ENCODE measurements around the gene LMO1.

DNA sequence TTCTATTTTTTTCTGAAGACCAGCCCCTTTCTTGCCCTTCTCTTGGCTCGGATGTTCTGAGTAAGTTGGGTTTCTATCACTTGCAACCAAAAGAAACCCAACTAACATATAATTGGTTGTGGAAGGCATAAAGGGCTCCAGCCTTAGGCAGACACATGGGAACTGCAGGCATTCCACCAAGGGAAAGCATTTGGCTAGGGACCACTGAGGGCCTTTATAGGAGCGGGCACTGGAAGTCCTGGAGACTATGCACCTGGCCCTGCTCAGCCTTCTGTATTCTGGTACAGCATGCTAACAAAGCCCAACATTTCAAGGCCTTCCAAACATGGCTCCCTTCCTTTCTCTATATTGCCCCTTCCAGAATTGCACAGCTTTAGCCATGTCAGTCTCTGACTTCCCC is 17.6 kb upstream of the LMO1 start:
- TF ChIP-seq, protein P1, sequence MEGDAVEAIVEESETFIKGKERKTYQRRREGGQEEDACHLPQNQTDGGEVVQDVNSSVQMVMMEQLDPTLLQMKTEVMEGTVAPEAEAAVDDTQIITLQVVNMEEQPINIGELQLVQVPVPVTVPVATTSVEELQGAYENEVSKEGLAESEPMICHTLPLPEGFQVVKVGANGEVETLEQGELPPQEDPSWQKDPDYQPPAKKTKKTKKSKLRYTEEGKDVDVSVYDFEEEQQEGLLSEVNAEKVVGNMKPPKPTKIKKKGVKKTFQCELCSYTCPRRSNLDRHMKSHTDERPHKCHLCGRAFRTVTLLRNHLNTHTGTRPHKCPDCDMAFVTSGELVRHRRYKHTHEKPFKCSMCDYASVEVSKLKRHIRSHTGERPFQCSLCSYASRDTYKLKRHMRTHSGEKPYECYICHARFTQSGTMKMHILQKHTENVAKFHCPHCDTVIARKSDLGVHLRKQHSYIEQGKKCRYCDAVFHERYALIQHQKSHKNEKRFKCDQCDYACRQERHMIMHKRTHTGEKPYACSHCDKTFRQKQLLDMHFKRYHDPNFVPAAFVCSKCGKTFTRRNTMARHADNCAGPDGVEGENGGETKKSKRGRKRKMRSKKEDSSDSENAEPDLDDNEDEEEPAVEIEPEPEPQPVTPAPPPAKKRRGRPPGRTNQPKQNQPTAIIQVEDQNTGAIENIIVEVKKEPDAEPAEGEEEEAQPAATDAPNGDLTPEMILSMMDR (conservative IDR thresholded peaks at IDR 0.05): no peak
- no peak for TF ChIP-seq ZFX (IDR thresholded peaks at IDR 0.05)

Measured in C4-2B (cell line).